Activated CD4-positive, alpha-beta T cell treated with anti-CD3 and anti-CD28 coated beads for 36 hours (primary cell): ENCODE results near the gene MTTP. TPM values are rescaled to one million over a fixed set of nuclear protein-coding genes. Genes with fewer than 3 reads are reported as not detected.

Source experiments
- ATAC-seq: fragments of 200-7000 bp; cut with Tn5 transposase; one replicate; pipeline ENCODE4 v1.10.0; 2021; ENCODE audit warnings: mild to moderate bottlenecking, moderate library complexity
- CTCF ChIA-PET: fragments of 350-600 bp; sonication (Branson Sonifier 250); formaldehyde crosslinking; loops from one replicate; lab custom pipeline; 2021; ENCODE audit warnings: antibody characterized with exemption; lab: Charles Lee
- POLR2A ChIA-PET: fragments of 350-600 bp; sonication (Branson Sonifier 250); formaldehyde crosslinking; loops from one replicate; lab custom pipeline; 2021; ENCODE audit warnings: antibody characterized with exemption, inconsistent platforms; lab: Charles Lee
- DNase-seq: peaks from one replicate; pipeline ENCODE4 v3.0.0-alpha.2; 2020
- H3K27ac Mint-ChIP-seq: one replicate; pipeline ENCODE4 v1.8.0; 2021; ENCODE audit warnings: mixed read lengths
- H3K27me3 Mint-ChIP-seq: one replicate; pipeline ENCODE4 v1.8.0; 2021; ENCODE audit warnings: mixed read lengths
- H3K36me3 Mint-ChIP-seq: one replicate; pipeline ENCODE4 v1.8.0; 2021; ENCODE audit warnings: low read depth, mixed read lengths
- H3K4me1 Mint-ChIP-seq: one replicate; pipeline ENCODE4 v1.8.0; 2021; ENCODE audit warnings: mixed read lengths
- H3K4me3 Mint-ChIP-seq: one replicate; pipeline ENCODE4 v1.8.0; 2021; ENCODE audit warnings: mild to moderate bottlenecking, moderate library complexity, mixed read lengths
- H3K9me3 Mint-ChIP-seq: one replicate; pipeline ENCODE4 v1.8.0; 2021; ENCODE audit warnings: low read depth, mixed read lengths
- intact Hi-C, 2 experiments: fragments of 100-400 bp; cut with DNase I in 1 of 2; cut with micrococcal nuclease in 1 of 2; formaldehyde crosslinking; loops; one replicate each; pipeline versions ENCODE4 v1.14.2 to v1.15.1; 2022 to 2024; cut with DNase I, micrococcal nuclease
- total RNA-seq, 2 experiments: library from RNA; stranded (reverse); gene quantifications; one replicate each; pipeline ENCODE4 v1.2.3, GENCODE V29; 2021

The MTTP gene
- total RNA-seq, 2 experiments from 2014 or later = 0.16 to 0.25 TPM

DNA sequence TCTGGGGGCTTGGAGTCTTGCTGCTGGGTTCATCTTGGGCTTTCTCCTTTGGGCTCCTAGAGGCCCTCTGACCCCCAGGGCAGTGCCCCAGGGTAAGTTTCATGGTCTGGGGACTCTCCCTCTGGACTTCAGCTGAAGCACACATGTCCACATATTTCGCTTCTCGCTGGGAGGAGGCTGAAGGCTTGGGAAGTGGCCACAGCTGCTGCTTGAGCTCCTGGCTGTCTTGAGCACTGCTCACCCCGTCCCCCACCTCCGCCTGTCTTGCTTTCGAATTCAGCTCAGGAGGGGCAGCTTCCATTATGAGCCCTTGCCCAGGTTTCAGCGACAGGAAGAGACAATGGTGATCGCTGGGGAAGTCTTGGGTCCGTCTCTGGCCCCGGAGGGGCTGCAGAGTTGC lies 79.3 kb downstream of the MTTP start:
- H3K4me1 Mint-ChIP-seq = no peaks in the 10 kb centered on the region
- H3K4me3 Mint-ChIP-seq = no peak overlapping the region
- no peaks in the 10 kb centered on the region for H3K9me3 Mint-ChIP-seq
- no peak overlapping the region for H3K27ac Mint-ChIP-seq
- H3K36me3 Mint-ChIP-seq = no peaks in the 10 kb centered on the region
- DNase-seq (no peak), ATAC-seq (no peak)
- CTCF ChIA-PET = no interaction called here
- intact Hi-C loops = no loop called here
- POLR2A ChIA-PET = no interaction called here
- peaks cover 2% of the 10 kb centered on the region for H3K27me3 Mint-ChIP-seq

GRCh38 chr4:99654361-99654761 lies 79.7 kb downstream of the MTTP start:
- ATAC-seq = no peak
- Mint-ChIP-seq H3K4me1 (no peaks in the 10 kb centered on the region), H3K27me3 (peaks cover 2% of the 10 kb centered on the region), H3K27ac (no peak overlapping the region), H3K4me3 (no peak overlapping the region), H3K9me3 (no peaks in the 10 kb centered on the region), H3K36me3 (no peaks in the 10 kb centered on the region)
- DNase-seq = no peak
- intact Hi-C loops = no loop called here
- ChIA-PET CTCF (no interaction called here), POLR2A (no interaction called here)

DNA sequence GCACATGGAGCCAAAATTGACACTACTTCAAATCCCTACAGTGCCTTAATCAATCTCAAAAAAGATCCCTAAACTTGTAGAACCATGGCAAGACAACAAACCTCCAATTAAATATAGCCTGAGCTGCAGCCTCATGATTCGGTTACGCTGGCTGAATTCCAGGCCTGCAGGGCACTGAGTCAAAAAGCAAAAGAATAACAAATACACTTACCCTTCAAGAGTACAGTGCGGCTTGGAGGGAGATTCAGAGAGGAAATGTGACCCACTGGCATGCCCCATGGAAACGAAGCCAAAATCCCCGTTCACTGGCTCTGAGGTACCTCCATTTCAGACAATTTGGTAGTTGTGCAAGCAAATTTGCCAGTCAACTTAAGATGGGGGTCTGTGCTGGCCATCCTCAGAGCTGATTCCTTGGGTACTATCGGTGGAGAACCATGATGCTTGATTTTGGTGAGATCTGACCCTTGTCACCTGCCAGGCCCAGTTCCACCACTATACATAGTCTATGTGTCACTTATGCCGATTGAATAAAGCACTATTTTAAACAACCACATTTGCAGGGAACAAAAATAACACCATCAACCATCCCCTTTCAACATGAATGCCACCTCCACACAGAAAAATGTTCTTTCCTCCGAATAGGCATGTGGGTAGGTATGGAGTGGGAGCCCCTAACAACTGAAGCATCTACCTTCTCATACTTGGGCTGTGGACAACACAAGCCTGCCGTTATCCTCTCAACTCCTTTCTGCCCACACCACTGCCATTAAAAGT lies 80.9 kb downstream of the MTTP start:
- Mint-ChIP-seq H3K36me3 (no peaks in the 10 kb centered on the region), H3K9me3 (no peaks in the 10 kb centered on the region), H3K27me3 (peaks cover 2% of the 10 kb centered on the region), H3K27ac (no peak overlapping the region), H3K4me1 (no peaks in the 10 kb centered on the region), H3K4me3 (no peak overlapping the region)
- ATAC-seq (no peak), DNase-seq (no peak)
- POLR2A ChIA-PET = no interaction called here
- intact Hi-C loops = no loop called here
- CTCF ChIA-PET = no interaction called here

DNA sequence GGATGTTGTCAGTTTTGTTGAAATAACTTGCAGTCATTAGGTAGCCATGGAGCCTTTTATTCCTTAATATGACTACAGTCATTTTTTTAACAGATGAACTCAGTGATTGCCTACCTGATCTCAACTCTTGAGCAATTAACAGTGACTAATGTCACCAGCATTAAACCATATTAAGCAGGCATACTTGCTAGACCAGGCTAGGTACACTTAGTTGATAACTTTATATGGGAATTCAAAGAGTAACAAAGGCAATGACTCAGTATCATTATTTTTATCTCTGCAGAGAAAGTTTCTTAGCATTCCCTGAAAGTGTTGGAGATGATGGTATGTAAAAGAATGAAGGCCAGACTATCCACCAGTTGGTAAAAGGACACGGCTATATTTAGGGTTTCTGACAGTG lies 83.2 kb downstream of the MTTP start, which contains the start of gene C4orf54:
TSS of gene C4orf54 (minus strand) at position 31 of the 400 bp plus-strand sequence. CDS start 3,180 bp downstream, outside the sequence.
- intact Hi-C loops = no loop called here
- no peak for DNase-seq
- Mint-ChIP-seq H3K9me3 (no peaks in the 10 kb centered on the region), H3K36me3 (no peaks in the 10 kb centered on the region), H3K27me3 (peaks cover 11% of the 10 kb centered on the region), H3K4me3 (no peak within 1 kb of the TSS), H3K4me1 (no peaks in the 10 kb centered on the region), H3K27ac (no peak within 1 kb of the TSS)
- CTCF ChIA-PET = interaction anchor here (1.2 kb wide), 1 partner anchor 10 kb away, joined by 3 read pairs; no protein-coding TSS in a partner anchor
- POLR2A ChIA-PET = no interaction called here
- no peak for ATAC-seq

DNA sequence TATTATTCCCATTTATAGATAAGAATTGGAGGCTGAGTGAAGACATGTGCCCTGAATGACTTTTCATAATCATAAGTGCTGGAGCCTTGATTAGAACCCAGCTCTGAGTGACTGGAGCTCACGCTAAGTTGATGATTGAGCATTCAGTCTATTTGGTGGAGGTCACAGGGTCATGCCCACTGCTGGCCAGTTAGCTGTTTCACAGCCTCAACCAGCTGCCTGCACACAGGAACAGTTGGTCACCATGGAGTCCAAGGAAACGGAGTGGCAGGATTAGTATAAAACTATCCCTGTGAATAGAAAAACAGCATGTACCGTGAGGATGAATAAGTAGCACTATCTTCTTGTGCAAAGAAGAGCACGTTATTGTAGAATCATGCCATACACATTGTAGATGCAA lies 84.0 kb downstream of the MTTP start:
- ATAC-seq = no peak
- CTCF ChIA-PET = no interaction called here
- H3K27ac Mint-ChIP-seq = no peak overlapping the region

DNA sequence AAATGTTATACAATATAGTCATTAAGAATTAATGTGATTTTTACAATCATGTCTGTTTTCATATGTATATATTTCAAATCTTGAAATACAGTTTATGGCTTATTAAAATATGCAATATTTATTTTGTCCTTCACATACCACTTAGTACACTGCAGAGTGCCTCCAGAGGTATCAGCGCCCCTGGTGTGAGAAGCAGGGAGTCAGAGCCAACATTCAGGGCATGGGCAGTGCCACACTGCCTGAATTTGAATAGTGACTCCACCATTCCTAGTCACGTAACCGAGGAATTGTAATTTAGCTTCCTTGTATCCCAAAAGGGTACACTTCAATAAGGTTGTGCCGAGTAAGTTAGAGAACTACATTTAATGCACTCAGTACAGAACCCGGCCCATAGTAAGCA lies 87.3 kb downstream of the MTTP start:
- H3K27me3 Mint-ChIP-seq = peaks cover 21% of the 10 kb centered on the region
- H3K9me3 Mint-ChIP-seq = no peaks in the 10 kb centered on the region
- DNase-seq (no peak), ATAC-seq (no peak)
- POLR2A ChIA-PET = no interaction called here
- H3K4me1 Mint-ChIP-seq = no peaks in the 10 kb centered on the region
- no peaks in the 10 kb centered on the region for H3K36me3 Mint-ChIP-seq
- no peak overlapping the region for H3K27ac Mint-ChIP-seq
- no peak overlapping the region for H3K4me3 Mint-ChIP-seq
- CTCF ChIA-PET = no interaction called here
- intact Hi-C loops = no loop called here

More for the DNA sequence above, 84.0 kb downstream of the MTTP start:
- Mint-ChIP-seq H3K4me1 (no peaks in the 10 kb centered on the region), H3K9me3 (no peaks in the 10 kb centered on the region), H3K4me3 (no peak overlapping the region), H3K36me3 (no peaks in the 10 kb centered on the region), H3K27me3 (peaks cover 20% of the 10 kb centered on the region)
- DNase-seq = no peak
- intact Hi-C loops = no loop called here
- POLR2A ChIA-PET = no interaction called here

DNA sequence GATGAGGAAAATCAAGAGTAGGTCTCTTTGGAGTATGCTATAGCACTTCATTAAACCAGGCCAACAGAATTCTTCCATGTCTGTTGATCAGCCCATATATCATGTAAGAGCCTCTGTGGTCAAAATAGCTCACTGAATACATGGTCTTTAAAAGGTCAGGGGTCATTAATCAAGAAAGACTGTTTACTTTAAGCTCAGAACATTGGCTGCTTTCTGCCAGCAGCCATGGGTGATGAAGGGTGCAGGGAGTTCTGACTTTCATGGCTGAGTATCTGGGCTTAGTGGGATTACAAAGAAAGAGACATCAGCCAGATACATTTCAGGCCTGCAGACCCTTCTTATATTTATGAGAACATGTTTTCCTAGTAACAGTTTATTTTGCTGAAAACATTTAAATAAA lies 90.1 kb downstream of the MTTP start:
- H3K27ac Mint-ChIP-seq = no peak overlapping the region
- intact Hi-C loops = no loop called here
- POLR2A ChIA-PET = no interaction called here
- no peaks in the 10 kb centered on the region for H3K36me3 Mint-ChIP-seq
- peaks cover 25% of the 10 kb centered on the region for H3K27me3 Mint-ChIP-seq
- H3K9me3 Mint-ChIP-seq = no peaks in the 10 kb centered on the region
- no peak for ATAC-seq
- DNase-seq = no peak
- no peak overlapping the region for H3K4me3 Mint-ChIP-seq
- CTCF ChIA-PET = no interaction called here
- no peaks in the 10 kb centered on the region for H3K4me1 Mint-ChIP-seq

GRCh38 chr4:99665983-99666382 lies 91.4 kb downstream of the MTTP start:
- ChIA-PET POLR2A (no interaction called here), CTCF (no interaction called here)
- no peaks in the 10 kb centered on the region for H3K36me3 Mint-ChIP-seq
- H3K4me3 Mint-ChIP-seq = no peak overlapping the region
- no peak overlapping the region for H3K27ac Mint-ChIP-seq
- H3K27me3 Mint-ChIP-seq = peaks cover 27% of the 10 kb centered on the region
- DNase-seq (no peak), ATAC-seq (no peak)
- intact Hi-C loops = no loop called here
- no peaks in the 10 kb centered on the region for H3K4me1 Mint-ChIP-seq
- peaks cover 3% of the 10 kb centered on the region for H3K9me3 Mint-ChIP-seq

DNA sequence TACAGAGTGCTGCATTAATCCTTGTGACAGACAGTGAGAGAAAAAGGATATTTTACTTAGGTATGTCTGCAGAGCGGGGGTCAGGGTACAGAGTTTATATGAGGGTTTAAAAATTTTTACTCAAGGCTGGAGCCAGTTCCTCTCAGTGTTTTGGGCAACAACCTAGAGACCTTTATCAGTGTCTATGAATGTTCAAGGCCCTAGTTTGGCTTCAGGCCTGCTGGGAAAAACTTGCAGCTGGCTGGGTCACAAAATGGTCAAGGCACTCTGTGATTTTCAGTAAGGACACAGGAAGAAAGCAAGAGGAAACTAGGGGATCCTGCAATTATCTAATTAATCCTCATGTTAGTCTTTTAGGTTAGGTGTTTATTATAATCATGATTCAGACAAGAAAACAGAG lies 93.8 kb downstream of the MTTP start:
- Mint-ChIP-seq H3K4me1 (no peaks in the 10 kb centered on the region), H3K36me3 (no peaks in the 10 kb centered on the region), H3K9me3 (peaks cover 20% of the 10 kb centered on the region), H3K4me3 (no peak overlapping the region), H3K27me3 (peaks cover 17% of the 10 kb centered on the region), H3K27ac (no peak overlapping the region)
- POLR2A ChIA-PET = no interaction called here
- ATAC-seq = no peak
- DNase-seq = no peak
- CTCF ChIA-PET = no interaction called here
- intact Hi-C loops = no loop called here

GRCh38 chr4:99669084-99669483 lies 94.5 kb downstream of the MTTP start:
- intact Hi-C loops = no loop called here
- ChIA-PET CTCF (interaction anchor here (0.8 kb wide), 1 partner anchor 26 kb away, joined by 3 read pairs; no protein-coding TSS in a partner anchor), POLR2A (no interaction called here)
- ATAC-seq (no peak), DNase-seq (no peak)
- H3K36me3 Mint-ChIP-seq = no peaks in the 10 kb centered on the region
- no peak overlapping the region for H3K4me3 Mint-ChIP-seq
- no peak overlapping the region for H3K27ac Mint-ChIP-seq
- peaks cover 13% of the 10 kb centered on the region for H3K27me3 Mint-ChIP-seq
- no peaks in the 10 kb centered on the region for H3K4me1 Mint-ChIP-seq
- H3K9me3 Mint-ChIP-seq = peaks cover 23% of the 10 kb centered on the region

DNA sequence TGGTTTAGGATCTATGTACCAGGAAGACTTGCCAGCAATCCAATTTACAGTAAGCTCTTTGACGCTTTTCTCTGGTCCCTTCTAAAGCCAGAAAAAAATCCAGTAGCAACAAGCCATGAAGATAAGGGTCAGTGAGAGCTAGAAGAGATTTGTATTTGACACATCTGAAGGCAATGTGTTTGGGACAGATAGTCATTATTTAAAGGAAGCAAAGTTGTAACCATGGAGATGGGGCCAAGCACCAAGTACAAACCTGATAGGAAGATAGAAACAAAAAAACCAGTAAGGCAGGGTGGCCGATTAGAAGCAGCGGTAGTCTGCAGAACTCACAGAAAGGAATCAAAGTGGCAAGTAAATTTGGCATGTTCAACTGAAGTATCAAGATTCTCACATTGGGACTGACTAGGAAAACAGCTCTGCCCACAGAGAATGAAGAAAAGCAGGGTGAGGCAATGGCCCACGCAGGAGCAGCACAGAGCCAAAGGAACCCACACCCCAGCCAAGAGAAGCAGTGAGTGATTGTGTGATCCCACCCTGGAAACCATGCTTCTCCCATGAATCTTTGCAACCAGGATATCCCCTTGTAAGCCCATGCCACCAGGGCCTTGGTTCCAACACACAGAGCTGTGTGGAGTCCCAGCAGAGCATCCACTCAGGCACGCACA lies 95.9 kb downstream of the MTTP start:
- ATAC-seq (no peak), DNase-seq (no peak)
- Mint-ChIP-seq H3K27me3 (peaks cover 15% of the 10 kb centered on the region), H3K36me3 (no peaks in the 10 kb centered on the region), H3K4me3 (no peak overlapping the region), H3K27ac (no peak overlapping the region), H3K4me1 (no peaks in the 10 kb centered on the region), H3K9me3 (peaks cover 23% of the 10 kb centered on the region)
- CTCF ChIA-PET = interaction anchor here (0.5 kb wide), 1 partner anchor 40 kb away, joined by 3 read pairs; no protein-coding TSS in a partner anchor
- POLR2A ChIA-PET = no interaction called here
- intact Hi-C loops = no loop called here
